Endothelial cell of umbilical vein (primary cell): ENCODE results near the gene INAVA. TPM values are rescaled to one million over a fixed set of nuclear protein-coding genes. Genes with fewer than 3 reads are reported as not detected.

ENCODE experiments used
- BruUV-seq: library from RNA; stranded (reverse); fragments of 400-500 nt; replicated peaks from 2 replicates; lab custom pipeline; 2021; lab: Mats Ljungman, UMichigan
- CTCF ChIA-PET: fragments of 300-600, 350-600 bp; sonication (Branson Sonifier 250); formaldehyde crosslinking; loops from one replicate; lab custom pipeline; 2021; ENCODE audit warnings: antibody characterized with exemption, inconsistent platforms; lab: Charles Lee
- POLR2A ChIA-PET: fragments of 300-600, 350-600 bp; sonication (Branson Sonifier 250); formaldehyde crosslinking; loops from one replicate; lab custom pipeline; 2021; ENCODE audit warnings: antibody characterized with exemption, inconsistent platforms; lab: Charles Lee
- DNase-seq: peaks from one replicate; pipeline ENCODE4 v3.0.0-alpha.2; 2011; ENCODE audit warnings: low read depth, low spot score
- FAIRE-seq: peaks from 2 replicates; lab custom pipeline; 2011; peaks lifted over from hg19 to GRCh38; lab: Jason Lieb, UNC
- H2AFZ ChIP-seq: 2 replicates; pipeline ENCODE4 v1.6.0; 2012; ENCODE audit warnings: low read depth, low read length, control low read depth, inconsistent platforms
- H3K27ac ChIP-seq: 2 replicates; pipeline ENCODE4 v1.5.1; 2011; ENCODE audit warnings: low read depth, mild to moderate bottlenecking, control low read depth, low read length, moderate library complexity; ENCODE audit not compliant: insufficient read depth
- H3K27me3 ChIP-seq, 2 experiments: 2 replicates each; pipeline versions ENCODE4 v1.6.0 to v1.6.1; 2011; ENCODE audit warnings: low read length in 2 of 2, mixed read lengths in 1 of 2; ENCODE audit not compliant: control insufficient read depth in 2 of 2, insufficient read depth in 2 of 2
- H3K36me3 ChIP-seq, 2 experiments: 2 replicates in 1 of 2; 3 replicates in 1 of 2; pipeline ENCODE4 v1.5.1; 2011; ENCODE audit warnings: low read length in 2 of 2, mild to moderate bottlenecking in 1 of 2, moderate library complexity in 1 of 2; ENCODE audit not compliant: control insufficient read depth in 2 of 2, insufficient read depth in 2 of 2; ENCODE audit errors: extremely low read depth in 1 of 2
- H3K4me1 ChIP-seq: 3 replicates; pipeline ENCODE4 v1.5.1; 2011; ENCODE audit warnings: mild to moderate bottlenecking, low read length; ENCODE audit not compliant: control insufficient read depth, insufficient read depth; ENCODE audit errors: extremely low read depth
- H3K4me2 ChIP-seq: 2 replicates; pipeline ENCODE4 v1.6.1; 2011; ENCODE audit warnings: low read length, control low read depth, mixed read lengths; ENCODE audit not compliant: insufficient read depth
- H3K4me3 ChIP-seq, 3 experiments: fragments of 200-600 bp in 1 of 3; sonication (generic), shearing (Covaris generic) in 1 of 3; replicated peaks in 1 of 3; 2 replicates each; pipeline ENCODE4 v1.5.1; 2011 to 2016; ENCODE audit warnings: control low read depth in 3 of 3, low read length in 3 of 3, mild to moderate bottlenecking in 2 of 3, inconsistent platforms in 1 of 3, low read depth in 1 of 3, moderate library complexity in 1 of 3; ENCODE audit not compliant: insufficient read depth in 1 of 3
- H3K79me2 ChIP-seq: 2 replicates; pipeline ENCODE4 v1.6.0; 2012; ENCODE audit warnings: low read length, inconsistent platforms; ENCODE audit not compliant: control insufficient read depth, insufficient read depth
- H3K9ac ChIP-seq: replicated peaks from 2 replicates; pipeline ENCODE3; 2011; ENCODE audit warnings: low read length, control low read depth; ENCODE audit not compliant: insufficient read depth; ENCODE audit errors: extremely low read depth
- H3K9me1 ChIP-seq: replicated peaks from 3 replicates; pipeline ENCODE4 v1.6.0; 2011; ENCODE audit warnings: mild to moderate bottlenecking, low read length; ENCODE audit not compliant: control insufficient read depth, insufficient read depth; ENCODE audit errors: extremely low read depth
- H3K9me3 ChIP-seq: replicated peaks from 2 replicates; pipeline ENCODE4 v1.5.1; 2012; ENCODE audit warnings: low read length, inconsistent platforms; ENCODE audit not compliant: control insufficient read depth, insufficient read depth
- H4K20me1 ChIP-seq: replicated peaks from 2 replicates; pipeline ENCODE3; 2011; ENCODE audit warnings: mild to moderate bottlenecking, low read length; ENCODE audit not compliant: control insufficient read depth, insufficient read depth; ENCODE audit errors: extremely low read depth
- EZH2 ChIP-seq: IDR thresholded peaks from 2 replicates; pipeline ENCODE4 v1.6.1; 2012; ENCODE audit warnings: borderline replicate concordance, low read depth, mild to moderate bottlenecking, moderate library complexity, low read length, inconsistent platforms; ENCODE audit not compliant: severe bottlenecking
- FOS ChIP-seq: IDR thresholded peaks from 2 replicates; pipeline ENCODE4 v1.6.1; 2011; ENCODE audit warnings: mild to moderate bottlenecking, low read length, moderate library complexity, borderline replicate concordance; ENCODE audit not compliant: insufficient read depth
- GATA2 ChIP-seq: IDR thresholded peaks from 2 replicates; pipeline ENCODE4 v1.7.0; 2011; ENCODE audit warnings: low read depth, mild to moderate bottlenecking, moderate library complexity, mixed read lengths, low read length; ENCODE audit not compliant: insufficient read length, insufficient read depth
- JUN ChIP-seq: IDR thresholded peaks from 2 replicates; pipeline ENCODE4 v1.6.1; 2011; ENCODE audit warnings: borderline replicate concordance, low read depth; ENCODE audit not compliant: insufficient read length, insufficient read depth
- MAX ChIP-seq: IDR thresholded peaks from 2 replicates; pipeline ENCODE4 v1.6.1; 2011; ENCODE audit not compliant: insufficient read depth, insufficient read length
- MYC ChIP-seq: IDR thresholded peaks from one replicate; pipeline ENCODE4 v1.6.1; 2011; ENCODE audit warnings: mild to moderate bottlenecking, low read depth, low read length
- POLR2A ChIP-seq: IDR thresholded peaks from 2 replicates; pipeline ENCODE4 v1.6.1; 2012; ENCODE audit warnings: low read depth, mild to moderate bottlenecking, control low read depth, low read length
- POLR2AphosphoS5 ChIP-seq: IDR thresholded peaks from 2 replicates; pipeline ENCODE4 v1.6.1; 2012; ENCODE audit warnings: low read depth, mild to moderate bottlenecking, control low read depth, low read length, moderate library complexity; ENCODE audit not compliant: insufficient read depth
- dilution Hi-C: fragments of 300-500 bp; cut with MboI; formaldehyde crosslinking; loops from one replicate; pipeline ENCODE4 v1.15.0; 2019; ENCODE audit warnings: low sequenced_read_pairs; ENCODE audit not compliant: extremely low pct_ligation_motif_present
- intact Hi-C: fragments of 100-400 bp; cut with micrococcal nuclease; formaldehyde crosslinking; loops from one replicate; pipeline ENCODE4 v1.10.0; 2022
- polyA plus RNA-seq, 4 experiments: library from polyadenylated mRNA; depleted of rRNA in 3 of 4; stranded (reverse) in 3 of 4; unstranded in 1 of 4; fragments of >200 nt; gene quantifications; 2 replicates each; pipeline versions ENCODE4 v1.2.1 to v1.2.3, GENCODE V29; 2011 to 2012; ENCODE audit warnings: missing spikeins in 1 of 4
- total RNA-seq: library from RNA; stranded (reverse); gene quantifications from 2 replicates; pipeline ENCODE4 v1.2.3, GENCODE V29; 2021
- TF ChIP-seq, protein P1 (sequence below), 2 donors: IDR thresholded peaks; 1 replicate in 1 of 2; 2 replicates in 1 of 2; pipeline ENCODE4 v1.5.1; 2011; ENCODE audit warnings: low read length in 2 of 2, mild to moderate bottlenecking in 2 of 2, moderate library complexity in 2 of 2, control low read depth in 1 of 2, inconsistent platforms in 1 of 2, low read depth in 1 of 2; ENCODE audit not compliant: insufficient read depth in 1 of 2; ENCODE audit errors: extremely low read depth in 1 of 2

Gene INAVA
- total and polyA plus RNA-seq, 2 donors (not counting 3 experiments of a cell fraction or from before 2014, with no cell fraction given), result 0.42 TPM; not detected in 1

- Histone ChIP-seq H3K79me2 (no peaks in the 10 kb centered on the region), H3K27ac (no peak overlapping the region), H3K9ac (no peak overlapping the region), H2AFZ (no peak overlapping the region), H3K9me3 (no peaks in the 10 kb centered on the region), H3K4me3 (no peak overlapping the region), H3K27me3 (peaks cover 0 to 3% of the 10 kb centered on the region in 2 experiments), H4K20me1 (no peaks in the 10 kb centered on the region), H3K4me2 (no peak overlapping the region), H3K9me1 (no peaks in the 10 kb centered on the region), H3K36me3 (no peaks in the 10 kb centered on the region), H3K4me1 (no peaks in the 10 kb centered on the region)
- intact Hi-C loops (no loop called here), dilution Hi-C loops (no loop called here)
- no TSS peak for BruUV-seq
- ChIA-PET CTCF (no interaction called here), POLR2A (no interaction called here)
- DNase-seq, result no peak
- no peak for TF ChIP-seq POLR2AphosphoS5
- TF ChIP-seq GATA2, result no peak
- TF ChIP-seq MAX, result no peak
- TF ChIP-seq FOS, result no peak
- TF ChIP-seq JUN, result no peak
- TF ChIP-seq EZH2, result no peak
- TF ChIP-seq, protein P1, sequence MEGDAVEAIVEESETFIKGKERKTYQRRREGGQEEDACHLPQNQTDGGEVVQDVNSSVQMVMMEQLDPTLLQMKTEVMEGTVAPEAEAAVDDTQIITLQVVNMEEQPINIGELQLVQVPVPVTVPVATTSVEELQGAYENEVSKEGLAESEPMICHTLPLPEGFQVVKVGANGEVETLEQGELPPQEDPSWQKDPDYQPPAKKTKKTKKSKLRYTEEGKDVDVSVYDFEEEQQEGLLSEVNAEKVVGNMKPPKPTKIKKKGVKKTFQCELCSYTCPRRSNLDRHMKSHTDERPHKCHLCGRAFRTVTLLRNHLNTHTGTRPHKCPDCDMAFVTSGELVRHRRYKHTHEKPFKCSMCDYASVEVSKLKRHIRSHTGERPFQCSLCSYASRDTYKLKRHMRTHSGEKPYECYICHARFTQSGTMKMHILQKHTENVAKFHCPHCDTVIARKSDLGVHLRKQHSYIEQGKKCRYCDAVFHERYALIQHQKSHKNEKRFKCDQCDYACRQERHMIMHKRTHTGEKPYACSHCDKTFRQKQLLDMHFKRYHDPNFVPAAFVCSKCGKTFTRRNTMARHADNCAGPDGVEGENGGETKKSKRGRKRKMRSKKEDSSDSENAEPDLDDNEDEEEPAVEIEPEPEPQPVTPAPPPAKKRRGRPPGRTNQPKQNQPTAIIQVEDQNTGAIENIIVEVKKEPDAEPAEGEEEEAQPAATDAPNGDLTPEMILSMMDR (IDR thresholded peaks at IDR 0.05; ENCODE audit: extremely low read depth in 1 of 2, insufficient read depth in 1 of 2, low read depth in 1 of 2, low read length in 2 of 2), result no peak
- no peak for TF ChIP-seq POLR2A
- TF ChIP-seq MYC, result no peak
- FAIRE-seq, result no peak
These were observed 14.4 kb downstream of the INAVA start for GRCh38 chr1:200909071-200909470.
